Subcutaneous abdominal adipose tissue (tissue), 5 donors: ENCODE data around the gene PODNL1.

Experiments
- H3K27ac ChIP-seq: one replicate; pipeline ENCODE4 v1.7.0; 2013; ENCODE audit warnings: low read depth, mild to moderate bottlenecking, inconsistent platforms, low read length, moderate library complexity
- H3K27me3 ChIP-seq, 5 donors: one replicate each; pipeline ENCODE4 v1.7.0; 2013; ENCODE audit warnings: low read length in 5 of 5, inconsistent platforms in 1 of 5; ENCODE audit not compliant: control insufficient read depth in 5 of 5, insufficient read depth in 4 of 5
- H3K36me3 ChIP-seq, 5 donors: one replicate each; pipeline ENCODE4 v1.7.0; 2013; ENCODE audit warnings: low read length in 5 of 5; ENCODE audit not compliant: control insufficient read depth in 5 of 5, insufficient read depth in 5 of 5
- H3K4me1 ChIP-seq, 5 donors: one replicate each; pipeline ENCODE4 v1.7.0; 2013; ENCODE audit warnings: low read length in 5 of 5, mild to moderate bottlenecking in 3 of 5, moderate library complexity in 1 of 5; ENCODE audit not compliant: control insufficient read depth in 5 of 5, insufficient read depth in 5 of 5
- H3K4me3 ChIP-seq, 5 donors: one replicate each; pipeline ENCODE4 v1.7.0; 2013; ENCODE audit warnings: low read length in 5 of 5, low read depth in 1 of 5
- H3K9ac ChIP-seq, 5 donors: one replicate each; pipeline ENCODE4 v1.7.0; 2013; ENCODE audit warnings: low read length in 5 of 5, mild to moderate bottlenecking in 4 of 5, moderate library complexity in 3 of 5
- H3K9me3 ChIP-seq, 5 donors: one replicate each; pipeline ENCODE4 v1.7.0; 2013; ENCODE audit warnings: low read length in 5 of 5; ENCODE audit not compliant: control insufficient read depth in 5 of 5
- donor health status: healthy.
- donor health status: healthy.
- donor health status: healthy.
- donor health status: healthy.
- donor health status: healthy.

Gene PODNL1

DNA sequence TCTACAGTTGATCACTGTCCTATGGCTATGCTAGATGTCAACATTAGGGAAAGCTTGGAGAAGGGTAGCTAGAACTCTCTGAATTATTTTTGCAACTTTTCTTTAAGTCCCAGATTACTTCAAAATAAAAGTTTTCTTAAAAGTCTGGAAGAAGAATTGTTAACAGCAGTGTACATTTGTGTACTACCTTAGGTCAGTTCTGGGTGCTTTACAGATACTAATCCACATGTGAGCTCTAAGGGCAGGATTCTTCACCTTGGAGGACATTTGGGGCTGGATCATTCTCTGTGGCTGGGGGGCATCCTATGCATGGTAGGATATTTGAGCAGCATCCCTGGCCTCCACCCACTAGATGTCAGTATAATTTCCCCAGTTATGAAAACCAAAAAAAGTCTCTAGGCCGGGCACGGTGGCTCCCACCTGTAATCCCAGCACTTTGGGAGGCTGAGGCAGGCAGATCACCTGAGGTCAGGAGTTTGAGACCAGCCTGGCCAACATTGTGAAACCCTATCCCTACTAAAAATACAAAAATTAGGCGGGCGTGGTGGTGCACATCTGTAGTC is 35.1 kb downstream of the PODNL1 start:
- no peak overlapping the region for H3K9ac ChIP-seq
- no peaks in the 10 kb centered on the region for H3K9me3 ChIP-seq
- H3K27ac ChIP-seq, result no peak overlapping the region
- peaks cover 6 to 18% (median 15%) of the 10 kb centered on the region in 5 donors for H3K4me1 ChIP-seq
- no peaks in the 10 kb centered on the region for H3K27me3 ChIP-seq
- H3K36me3 ChIP-seq, result no peaks in the 10 kb centered on the region
- no peak overlapping the region for H3K4me3 ChIP-seq

DNA sequence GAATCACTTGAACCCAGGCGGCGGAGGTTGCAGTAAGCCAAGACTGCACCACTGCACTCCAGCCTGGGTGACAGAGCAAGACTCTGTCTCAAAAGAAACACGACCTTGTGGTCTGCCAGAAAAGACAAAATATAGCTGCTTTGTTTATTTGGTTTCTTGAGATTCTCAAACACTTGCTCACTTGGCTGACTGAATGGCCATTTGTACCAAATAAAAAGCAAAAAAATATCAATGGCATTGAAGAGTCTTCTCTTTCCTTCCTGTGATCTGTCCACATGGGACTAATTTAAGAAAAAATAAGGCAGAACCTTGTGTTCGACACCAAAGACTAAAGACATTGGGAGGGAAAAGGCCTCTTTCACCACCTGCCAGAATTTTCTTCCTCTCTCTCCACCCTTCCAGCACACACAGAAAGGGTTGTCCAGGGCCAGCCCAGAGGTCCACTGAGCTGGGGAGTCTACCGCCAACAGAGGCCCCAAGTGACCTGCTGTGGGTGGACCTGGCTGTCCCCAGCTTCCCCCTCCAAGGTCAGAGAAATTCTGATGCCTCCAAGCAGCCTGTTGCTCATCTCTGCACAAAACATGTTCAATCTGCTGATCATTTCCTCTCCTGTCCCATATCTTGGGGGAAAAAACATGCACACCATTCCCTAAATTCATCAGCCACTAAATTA is 38.2 kb downstream of the PODNL1 start:
- H3K9me3 ChIP-seq, result no peaks in the 10 kb centered on the region
- H3K27ac ChIP-seq, result no peak overlapping the region
- no peak overlapping the region for H3K9ac ChIP-seq
- H3K27me3 ChIP-seq, result no peaks in the 10 kb centered on the region
- H3K4me1 ChIP-seq, result no peaks in the 10 kb centered on the region
- no peaks in the 10 kb centered on the region for H3K36me3 ChIP-seq
- no peak overlapping the region for H3K4me3 ChIP-seq

DNA sequence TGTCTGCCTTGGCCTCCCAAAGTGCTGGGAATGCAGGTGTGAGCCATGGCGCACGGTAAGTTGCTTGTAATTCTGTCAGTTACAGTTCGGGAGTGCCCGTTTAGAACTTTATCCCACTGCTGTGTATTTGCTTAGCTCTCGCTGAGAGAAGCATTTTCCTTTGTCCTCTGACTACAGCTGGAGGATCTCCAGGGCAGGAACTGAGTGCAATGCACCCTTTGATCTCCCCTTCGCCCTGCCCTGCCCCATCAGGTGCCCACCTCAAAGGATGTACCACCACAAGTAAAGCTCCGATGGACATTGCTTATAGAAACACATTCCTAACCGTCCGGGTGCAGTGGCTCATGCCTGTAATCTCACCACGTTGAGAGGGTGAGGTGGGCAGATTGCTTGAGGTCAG is 38.8 kb downstream of the PODNL1 start:
- Histone ChIP-seq H3K27ac (no peak overlapping the region), H3K9me3 (no peaks in the 10 kb centered on the region), H3K27me3 (no peaks in the 10 kb centered on the region), H3K9ac (no peak overlapping the region), H3K4me3 (no peak overlapping the region), H3K4me1 (no peaks in the 10 kb centered on the region), H3K36me3 (no peaks in the 10 kb centered on the region)

DNA sequence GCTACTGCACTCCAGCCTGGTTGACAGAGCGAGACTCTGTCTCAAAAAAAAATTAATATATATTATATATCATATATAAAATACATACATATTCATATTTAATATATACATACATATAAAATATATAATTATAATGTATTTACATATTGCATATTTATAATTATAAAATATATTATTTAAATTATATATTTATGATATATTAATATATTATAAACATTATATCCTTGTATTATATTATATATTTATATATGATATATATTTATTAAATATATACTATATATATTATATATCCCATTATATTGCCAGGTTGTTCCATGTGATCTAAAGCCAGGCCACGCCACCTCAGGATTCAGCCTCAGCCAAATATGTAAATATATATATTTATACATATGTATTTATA is 42.0 kb downstream of the PODNL1 start:
- Histone ChIP-seq H3K36me3 (no peaks in the 10 kb centered on the region), H3K27ac (no peak overlapping the region), H3K27me3 (no peaks in the 10 kb centered on the region), H3K9ac (no peak overlapping the region), H3K9me3 (no peaks in the 10 kb centered on the region), H3K4me3 (no peak overlapping the region), H3K4me1 (no peaks in the 10 kb centered on the region)

DNA sequence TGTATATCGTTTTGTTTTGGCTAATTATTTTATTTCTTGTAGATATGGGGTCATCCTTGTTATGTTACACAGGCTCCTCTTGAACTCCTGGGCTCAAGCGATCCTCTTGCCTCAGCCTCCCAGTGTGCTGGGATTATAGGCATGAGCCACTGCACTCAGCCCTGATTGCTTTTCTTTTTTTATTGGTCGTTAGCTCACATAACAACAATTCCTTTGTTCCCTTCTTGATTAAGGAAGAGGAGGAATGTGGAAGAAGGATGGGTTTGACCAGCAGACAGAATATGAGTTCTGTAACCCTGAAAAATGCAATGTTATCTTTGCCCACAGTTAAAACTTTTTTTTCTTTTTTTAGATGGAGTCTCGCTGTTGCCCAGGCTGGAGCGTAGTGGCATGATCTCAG is 43.7 kb downstream of the PODNL1 start:
- H3K9me3 ChIP-seq, result no peaks in the 10 kb centered on the region
- no peaks in the 10 kb centered on the region for H3K36me3 ChIP-seq
- no peak overlapping the region for H3K9ac ChIP-seq
- no peaks in the 10 kb centered on the region for H3K4me1 ChIP-seq
- H3K27me3 ChIP-seq, result no peaks in the 10 kb centered on the region
- no peak overlapping the region for H3K4me3 ChIP-seq
- H3K27ac ChIP-seq, result no peak overlapping the region

DNA sequence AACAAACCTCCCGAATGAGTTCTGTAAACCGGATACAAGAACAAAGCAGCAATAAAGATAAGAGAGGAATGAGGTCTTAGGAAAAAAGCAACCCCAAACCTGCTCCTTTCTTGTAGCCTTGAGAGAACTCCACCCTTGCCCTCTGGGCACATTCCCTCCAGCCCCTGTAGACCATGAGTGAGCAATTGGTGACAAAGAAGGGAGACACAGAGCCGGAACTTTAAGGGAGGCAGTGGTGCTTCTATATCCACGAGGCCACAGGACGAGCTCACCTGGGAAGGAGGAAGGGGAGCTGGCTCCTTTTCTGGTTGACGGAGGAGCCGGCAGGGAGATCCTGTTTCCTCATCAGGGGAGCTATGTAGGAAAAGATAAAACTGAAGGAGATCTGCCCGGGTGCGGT is 45.3 kb downstream of the PODNL1 start:
- Histone ChIP-seq H3K36me3 (no peaks in the 10 kb centered on the region), H3K4me1 (no peaks in the 10 kb centered on the region), H3K9ac (no peak overlapping the region), H3K27me3 (peaks cover 0 to 3% (median 0%) of the 10 kb centered on the region in 5 donors), H3K9me3 (no peaks in the 10 kb centered on the region), H3K4me3 (no peak overlapping the region), H3K27ac (no peak overlapping the region)

DNA sequence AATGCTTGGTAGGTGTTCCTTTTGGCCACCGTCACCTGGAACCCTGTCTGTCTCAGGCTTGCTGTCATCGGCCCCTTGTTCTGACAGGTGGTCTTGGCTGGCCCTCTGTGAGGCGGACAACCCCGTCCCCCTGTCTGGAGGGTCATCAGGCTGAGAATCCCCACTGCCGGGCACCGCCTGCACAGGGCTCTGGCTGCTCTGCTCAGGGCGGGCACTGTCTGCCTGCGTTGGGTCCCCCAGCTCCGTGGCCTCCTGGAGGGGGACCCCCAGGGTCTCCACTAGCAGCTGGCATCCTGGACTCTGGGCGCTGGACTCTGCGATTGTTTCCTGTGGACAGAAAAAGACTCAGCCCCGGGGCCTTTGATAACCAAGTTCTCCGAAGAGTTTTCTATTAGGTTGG is 48.1 kb downstream of the PODNL1 start:
- no peaks in the 10 kb centered on the region for H3K9me3 ChIP-seq
- H3K4me1 ChIP-seq, result peaks cover 0 to 4% (median 0%) of the 10 kb centered on the region in 5 donors

DNA sequence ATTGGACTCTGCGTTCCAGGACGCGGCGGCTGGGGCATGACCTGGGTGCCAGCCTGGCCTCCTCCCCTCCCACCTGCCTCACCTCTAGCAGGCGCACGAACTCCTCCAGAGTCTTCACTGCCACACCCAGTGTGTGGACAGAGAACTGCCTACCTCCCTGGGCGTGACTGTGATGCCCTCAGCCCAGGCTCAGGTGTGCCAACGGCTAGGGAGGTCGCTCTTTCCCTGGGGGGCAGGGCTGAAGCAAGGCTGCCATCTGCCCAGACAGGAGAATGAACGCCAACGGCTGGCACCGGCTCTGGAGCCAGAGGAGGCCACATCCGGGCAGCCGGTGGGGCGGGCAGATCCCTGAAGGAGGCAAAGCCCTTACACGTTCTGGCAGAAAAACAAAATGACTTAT is 49.9 kb downstream of the PODNL1 start:
- Histone ChIP-seq H3K9ac (no peak overlapping the region), H3K27ac (no peak overlapping the region), H3K27me3 (peaks cover 0 to 3% (median 0%) of the 10 kb centered on the region in 5 donors), H3K4me1 (peaks cover 0 to 4% (median 0%) of the 10 kb centered on the region in 5 donors), H3K4me3 (no peak overlapping the region), H3K36me3 (no peaks in the 10 kb centered on the region), H3K9me3 (no peaks in the 10 kb centered on the region)

More for the DNA sequence above, 48.1 kb downstream of the PODNL1 start:
- no peak overlapping the region for H3K27ac ChIP-seq
- H3K9ac ChIP-seq, result no peak overlapping the region
- peaks cover 0 to 3% (median 0%) of the 10 kb centered on the region in 5 donors for H3K27me3 ChIP-seq
- no peaks in the 10 kb centered on the region for H3K36me3 ChIP-seq
- H3K4me3 ChIP-seq, result no peak overlapping the region

DNA sequence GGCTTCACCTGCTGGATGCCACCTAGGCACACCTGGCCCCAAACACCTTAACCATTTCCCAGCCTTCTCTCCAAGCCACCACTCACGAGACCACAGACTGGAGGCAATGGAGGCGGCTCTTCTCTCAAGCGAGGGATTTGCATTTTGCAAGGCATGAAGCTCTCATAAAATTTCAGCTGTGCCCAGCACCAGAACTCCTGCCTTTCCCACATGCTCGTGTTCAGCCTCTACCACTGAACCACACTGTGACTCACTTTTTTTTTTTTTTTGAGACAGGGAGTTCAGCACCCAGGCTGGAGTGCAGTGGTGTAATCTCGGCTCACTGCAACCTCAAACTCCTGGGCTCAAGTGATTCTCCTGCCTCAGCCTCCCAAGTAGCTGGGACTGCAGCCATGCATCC is 50.7 kb downstream of the PODNL1 start:
- H3K36me3 ChIP-seq, result no peaks in the 10 kb centered on the region
- H3K4me1 ChIP-seq, result peaks cover 0 to 6% (median 0%) of the 10 kb centered on the region in 5 donors
- H3K4me3 ChIP-seq, result no peak overlapping the region
- H3K9me3 ChIP-seq, result no peaks in the 10 kb centered on the region
- no peak overlapping the region for H3K27ac ChIP-seq
- no peak overlapping the region for H3K9ac ChIP-seq
- peaks cover 0 to 3% (median 0%) of the 10 kb centered on the region in 5 donors for H3K27me3 ChIP-seq

DNA sequence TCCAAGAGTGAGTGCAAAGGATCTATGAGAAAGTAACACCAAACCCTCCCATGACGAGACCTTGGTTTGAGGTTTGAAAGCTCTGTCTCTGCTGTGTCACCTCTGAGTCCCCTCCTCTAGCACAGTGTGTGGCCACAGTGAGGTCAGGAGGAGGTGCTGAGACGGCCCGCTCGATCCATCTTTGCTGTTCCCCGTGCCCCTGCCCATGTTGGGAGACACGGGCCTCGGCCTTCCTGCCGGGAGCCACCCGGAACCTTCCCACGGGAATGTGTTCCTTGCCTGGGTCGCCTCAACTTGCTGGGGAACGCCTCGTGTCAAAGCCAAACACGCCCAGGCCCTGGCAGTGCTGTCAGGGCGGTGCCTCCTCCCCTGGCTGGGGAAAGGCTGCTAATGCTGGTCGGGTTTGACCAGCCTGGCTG is 51.2 kb downstream of the PODNL1 start:
- Histone ChIP-seq H3K4me1 (peaks cover 0 to 11% (median 3%) of the 10 kb centered on the region in 5 donors), H3K27me3 (peaks cover 0 to 3% (median 0%) of the 10 kb centered on the region in 5 donors), H3K27ac (no peak overlapping the region), H3K4me3 (no peak overlapping the region), H3K36me3 (no peaks in the 10 kb centered on the region), H3K9me3 (no peaks in the 10 kb centered on the region), H3K9ac (no peak overlapping the region)
